ENCODE measurements around the gene GXYLT1.

GRCh38 chr12:42192258-42192657 is 47.6 kb upstream of the GXYLT1 start:
- TF ChIP-seq MAX (IDR thresholded peaks at IDR 0.05; ENCODE audit: insufficient read depth, insufficient read length): no peak
- no peak for TF ChIP-seq CTCF (IDR thresholded peaks at IDR 0.05; ENCODE audit: extremely low read depth in 1 of 2, insufficient read depth in 1 of 2, low read depth in 1 of 2, low read length in 2 of 2)
- no peak for TF ChIP-seq POLR2A (IDR thresholded peaks at IDR 0.05; ENCODE audit: low read depth, low read length)
- no peak for TF ChIP-seq POLR2AphosphoS5 (IDR thresholded peaks at IDR 0.05; ENCODE audit: insufficient read depth, low read depth, low read length)
- TF ChIP-seq GATA2 (IDR thresholded peaks at IDR 0.05; ENCODE audit: insufficient read depth, insufficient read length, low read depth, low read length): no peak
- TF ChIP-seq EZH2 (IDR thresholded peaks at IDR 0.05; ENCODE audit: borderline replicate concordance, low read depth, low read length, severe bottlenecking): no peak
- no peak for TF ChIP-seq JUN (IDR thresholded peaks at IDR 0.05; ENCODE audit: borderline replicate concordance, insufficient read depth, insufficient read length, low read depth)
- TF ChIP-seq FOS (IDR thresholded peaks at IDR 0.05; ENCODE audit: borderline replicate concordance, insufficient read depth, low read length): no peak
